Neural cell (in vitro differentiated cells): ENCODE data around the gene ACSS2. TPM values are rescaled to one million over a fixed set of nuclear protein-coding genes. Genes with fewer than 3 reads are reported as not detected.

ENCODE experiments used
- H2AFZ ChIP-seq: fragments of 200-600, 300-800 bp; sonication (generic), shearing (Covaris generic); 2 replicates; pipeline ENCODE4 v1.6.0; 2014; ENCODE audit warnings: low read depth, mild to moderate bottlenecking, antibody characterized with exemption, low read length, moderate library complexity
- H3F3A ChIP-seq: fragments of 200-600 bp; shearing (Covaris generic); 2 replicates; pipeline ENCODE4 v1.6.1; 2016; ENCODE audit warnings: mild to moderate bottlenecking, moderate library complexity, mixed read lengths, antibody characterized with exemption, low read length; ENCODE audit not compliant: insufficient read depth, poor library complexity, severe bottlenecking
- H3K27ac ChIP-seq: fragments of 200-600, 300-800 bp; sonication (generic), shearing (Covaris generic); 2 replicates; pipeline ENCODE4 v1.5.1; 2014; ENCODE audit warnings: mild to moderate bottlenecking, low read length, moderate library complexity
- H3K27me3 ChIP-seq: fragments of 300-800, 200-600 bp; sonication (generic), shearing (Covaris generic); 2 replicates; pipeline ENCODE4 v1.6.0; 2014; ENCODE audit warnings: mild to moderate bottlenecking, low read depth, low read length, moderate library complexity; ENCODE audit not compliant: insufficient read depth
- H3K36me3 ChIP-seq: fragments of 300-800, 200-600 bp; sonication (generic), shearing (Covaris generic); 2 replicates; pipeline ENCODE4 v1.5.1; 2014; ENCODE audit warnings: mild to moderate bottlenecking, antibody characterized with exemption, low read length, moderate library complexity; ENCODE audit not compliant: insufficient read depth
- H3K4me2 ChIP-seq: fragments of 300-800, 200-600 bp; sonication (generic), shearing (Covaris generic); 2 replicates; pipeline ENCODE4 v1.6.0; 2014; ENCODE audit warnings: mild to moderate bottlenecking, low read length
- H3K4me3 ChIP-seq: fragments of 300-800, 200-600 bp; sonication (generic), shearing (Covaris generic); 2 replicates; pipeline ENCODE4 v1.5.1; 2014; ENCODE audit warnings: mild to moderate bottlenecking, low read length, moderate library complexity
- H3K79me2 ChIP-seq: fragments of 200-600 bp; shearing (Covaris generic); replicated peaks from 2 replicates; pipeline ENCODE4 v1.6.0; 2014; ENCODE audit warnings: mild to moderate bottlenecking, low read length, moderate library complexity; ENCODE audit not compliant: insufficient read depth
- H3K9ac ChIP-seq: fragments of 300-800, 200-600 bp; sonication (generic), shearing (Covaris generic); 2 replicates; pipeline ENCODE4 v1.6.1; 2016; ENCODE audit warnings: mild to moderate bottlenecking, low read length, mixed read lengths
- H3K9me2 ChIP-seq: fragments of 200-600 bp; shearing (Covaris generic); 2 replicates; pipeline ENCODE4 v1.6.1; 2016; ENCODE audit warnings: mild to moderate bottlenecking, low read length, mixed read lengths; ENCODE audit not compliant: insufficient read depth
- H3K9me3 ChIP-seq: fragments of 200-600, 300-800 bp; sonication (generic), shearing (Covaris generic); 2 replicates; pipeline ENCODE4 v1.6.1; 2016; ENCODE audit warnings: mild to moderate bottlenecking, mixed run types, low read length, moderate library complexity, mixed read lengths
- H4K20me1 ChIP-seq: fragments of 200-600 bp; shearing (Covaris generic); 2 replicates; pipeline ENCODE4 v1.6.1; 2016; ENCODE audit warnings: mild to moderate bottlenecking, mixed run types; ENCODE audit not compliant: insufficient read depth
- CTCF ChIP-seq: fragments of 450-650 bp; IDR thresholded peaks from 2 replicates; pipeline ENCODE4 v1.5.1; 2014; ENCODE audit warnings: antibody characterized with exemption, mild to moderate bottlenecking, moderate library complexity; ENCODE audit not compliant: poor library complexity, severe bottlenecking
- EP300 ChIP-seq: fragments of 450-650 bp; conservative IDR thresholded peaks from 2 replicates; pipeline ENCODE4 v1.6.1; 2014; ENCODE audit warnings: antibody characterized with exemption, mild to moderate bottlenecking, moderate library complexity; ENCODE audit not compliant: poor library complexity, severe bottlenecking
- EZH2 ChIP-seq: fragments of 200-600, 300-800 bp; shearing (Covaris generic), sonication (generic); IDR thresholded peaks from 2 replicates; pipeline ENCODE4 v1.6.1; 2014; ENCODE audit warnings: antibody characterized with exemption, low read length, borderline replicate concordance, mild to moderate bottlenecking; ENCODE audit not compliant: insufficient read depth, poor library complexity, severe bottlenecking
- MXI1 ChIP-seq: fragments of 450-650 bp; conservative IDR thresholded peaks from 2 replicates; pipeline ENCODE4 v1.6.1; 2014; ENCODE audit warnings: antibody characterized with exemption, mild to moderate bottlenecking; ENCODE audit not compliant: poor library complexity, severe bottlenecking
- POLR2AphosphoS5 ChIP-seq: IDR thresholded peaks from 2 replicates; pipeline ENCODE4 v1.6.1; 2012
- RAD21 ChIP-seq: fragments of 450-650 bp; conservative IDR thresholded peaks from 2 replicates; pipeline ENCODE4 v1.6.1; 2014; ENCODE audit warnings: antibody characterized with exemption, mild to moderate bottlenecking, moderate library complexity
- REST ChIP-seq: IDR thresholded peaks from 2 replicates; pipeline ENCODE4 v1.6.1; 2012; ENCODE audit warnings: borderline replicate concordance
- SMC3 ChIP-seq: fragments of 450-650 bp; conservative IDR thresholded peaks from 2 replicates; pipeline ENCODE4 v1.6.1; 2014; ENCODE audit warnings: antibody characterized with exemption, mild to moderate bottlenecking, moderate library complexity; ENCODE audit not compliant: poor library complexity
- TAF1 ChIP-seq: IDR thresholded peaks from 2 replicates; pipeline ENCODE4 v1.6.1; 2012; ENCODE audit warnings: low read depth
- polyA plus RNA-seq: library from polyadenylated mRNA; depleted of rRNA; stranded (reverse); fragments of >200 nt; gene quantifications from 2 replicates; pipeline ENCODE4 v1.2.3, GENCODE V29; 2014

ACSS2 gene
- polyA plus RNA-seq, 1 donor from 2014 or later, result 12.3 TPM

GRCh38 chr20:34915131-34915530 lies 38.7 kb downstream of the ACSS2 start:
- H3K4me2 ChIP-seq, result no peak overlapping the region
- TF ChIP-seq POLR2AphosphoS5 (no peak), SMC3 (no peak), REST (no peak), TAF1 (no peak), EZH2 (no peak), MXI1 (no peak), EP300 (no peak), CTCF (no peak), RAD21 (no peak)
- H3K36me3 ChIP-seq, result no peaks in the 10 kb centered on the region
- H3K79me2 ChIP-seq, result no peaks in the 10 kb centered on the region
- no peak overlapping the region for H2AFZ ChIP-seq
- no peaks in the 10 kb centered on the region for H3K9me3 ChIP-seq
- no peaks in the 10 kb centered on the region for H3F3A ChIP-seq
- H3K27ac ChIP-seq, result no peak overlapping the region
- H3K27me3 ChIP-seq, result no peaks in the 10 kb centered on the region
- H3K9ac ChIP-seq, result no peak overlapping the region
- H3K9me2 ChIP-seq, result no peaks in the 10 kb centered on the region
- no peaks in the 10 kb centered on the region for H4K20me1 ChIP-seq
- H3K4me3 ChIP-seq, result no peak overlapping the region

GRCh38 chr20:34915749-34916455 lies 39.5 kb downstream of the ACSS2 start:
- Histone ChIP-seq H3K4me2 (no peak overlapping the region), H4K20me1 (no peaks in the 10 kb centered on the region), H3K9me2 (no peaks in the 10 kb centered on the region), H3K9ac (no peak overlapping the region), H3K27me3 (no peaks in the 10 kb centered on the region), H3F3A (no peaks in the 10 kb centered on the region), H3K27ac (no peak overlapping the region), H3K4me3 (no peak overlapping the region), H3K36me3 (no peaks in the 10 kb centered on the region), H2AFZ (no peak overlapping the region), H3K79me2 (no peaks in the 10 kb centered on the region), H3K9me3 (no peaks in the 10 kb centered on the region)
- TF ChIP-seq TAF1 (no peak), MXI1 (no peak), CTCF (no peak), REST (no peak), EZH2 (no peak), SMC3 (no peak), POLR2AphosphoS5 (no peak), EP300 (no peak), RAD21 (no peak)
